BJ (cell line): ENCODE measurements around the gene MVD. TPM values are rescaled to one million over a fixed set of nuclear protein-coding genes. Genes with fewer than 3 reads are reported as not detected.

Source experiments
- CTCF ChIA-PET: fragments of 350-600 bp; formaldehyde crosslinking; extraction: SDS; loops from one replicate; lab custom pipeline; 2021; ENCODE audit warnings: antibody characterized with exemption, inconsistent platforms; lab: Yijun Ruan, JAX
- POLR2A ChIA-PET: fragments of 300-600 bp; sonication (Branson Sonifier 250); formaldehyde crosslinking; extraction: SDS; loops from one replicate; lab custom pipeline; 2021; ENCODE audit warnings: antibody characterized with exemption; lab: Charles Lee
- DNase-seq: peaks from one replicate; pipeline ENCODE4 v3.0.0-alpha.2; 2011; ENCODE audit warnings: low read depth
- H3K27me3 ChIP-seq: 2 replicates; pipeline ENCODE4 v1.6.0; 2011; ENCODE audit warnings: low read length; ENCODE audit not compliant: control insufficient read depth, insufficient read depth
- H3K36me3 ChIP-seq: 2 replicates; pipeline ENCODE4 v1.5.1; 2011; ENCODE audit warnings: low read length; ENCODE audit not compliant: control insufficient read depth, insufficient read depth
- H3K4me3 ChIP-seq: 2 replicates; pipeline ENCODE4 v1.5.1; 2011; ENCODE audit warnings: low read depth, mild to moderate bottlenecking, control low read depth, low read length
- polyA plus RNA-seq: library from polyadenylated mRNA; depleted of rRNA; stranded (reverse); fragments of >200 nt; gene quantifications from 2 replicates; pipeline ENCODE4 v1.2.3, GENCODE V29; 2011
- TF ChIP-seq, protein P1 (sequence below): IDR thresholded peaks from 2 replicates; pipeline ENCODE4 v1.5.1; 2011; ENCODE audit warnings: low read depth, mild to moderate bottlenecking, control low read depth, inconsistent platforms, low read length, moderate library complexity; ENCODE audit not compliant: insufficient read depth

MVD gene
- polyA plus RNA-seq, 1 experiment = 17.4 TPM

DNA sequence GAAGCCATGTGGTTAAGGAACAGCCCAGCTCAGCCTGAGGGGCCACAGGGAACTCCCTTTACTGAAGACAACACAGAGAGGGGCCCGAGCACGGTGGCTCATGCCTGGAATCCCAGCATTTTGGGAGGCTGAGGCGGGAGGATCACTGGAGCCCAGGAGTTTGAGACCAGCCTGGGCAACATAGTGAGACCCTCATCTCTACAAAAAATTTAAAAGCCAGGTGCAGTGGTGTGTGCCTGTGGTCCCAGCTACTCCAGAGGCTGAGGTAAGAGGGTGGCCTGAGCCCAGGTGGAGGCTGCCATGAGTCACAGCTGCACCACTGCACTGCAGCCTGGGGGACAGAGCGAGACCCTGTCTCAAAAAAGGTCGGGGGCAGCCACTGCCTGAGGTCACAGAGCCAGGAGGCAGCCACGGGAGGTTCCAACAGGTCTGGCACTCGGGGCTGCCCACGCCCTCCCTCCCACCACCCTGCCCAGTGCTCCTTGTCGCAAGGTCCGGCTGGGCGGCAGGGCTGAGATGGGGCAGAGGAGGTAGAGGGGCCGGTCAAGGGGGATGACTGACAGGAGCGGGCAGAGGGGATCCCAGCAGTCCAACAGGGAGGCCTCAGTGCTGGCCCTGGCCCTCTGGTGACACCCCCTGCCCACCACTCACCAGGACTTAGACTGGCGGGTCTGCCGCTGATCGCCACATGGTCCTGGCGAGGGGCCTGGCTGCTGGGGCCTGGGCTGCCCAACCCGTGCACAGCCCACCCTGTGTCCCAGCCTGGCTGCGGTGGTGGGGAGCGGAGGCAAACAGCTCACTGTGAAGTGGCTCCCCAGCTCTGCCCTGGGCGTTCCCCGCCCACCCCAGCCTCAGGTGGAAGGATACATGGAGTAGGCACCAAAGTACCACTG is 15.5 kb downstream of the MVD start:
- H3K36me3 ChIP-seq = peaks cover 3% of the 10 kb centered on the region
- ChIA-PET CTCF (no interaction called here), POLR2A (no interaction called here)
- TF ChIP-seq, protein P1, sequence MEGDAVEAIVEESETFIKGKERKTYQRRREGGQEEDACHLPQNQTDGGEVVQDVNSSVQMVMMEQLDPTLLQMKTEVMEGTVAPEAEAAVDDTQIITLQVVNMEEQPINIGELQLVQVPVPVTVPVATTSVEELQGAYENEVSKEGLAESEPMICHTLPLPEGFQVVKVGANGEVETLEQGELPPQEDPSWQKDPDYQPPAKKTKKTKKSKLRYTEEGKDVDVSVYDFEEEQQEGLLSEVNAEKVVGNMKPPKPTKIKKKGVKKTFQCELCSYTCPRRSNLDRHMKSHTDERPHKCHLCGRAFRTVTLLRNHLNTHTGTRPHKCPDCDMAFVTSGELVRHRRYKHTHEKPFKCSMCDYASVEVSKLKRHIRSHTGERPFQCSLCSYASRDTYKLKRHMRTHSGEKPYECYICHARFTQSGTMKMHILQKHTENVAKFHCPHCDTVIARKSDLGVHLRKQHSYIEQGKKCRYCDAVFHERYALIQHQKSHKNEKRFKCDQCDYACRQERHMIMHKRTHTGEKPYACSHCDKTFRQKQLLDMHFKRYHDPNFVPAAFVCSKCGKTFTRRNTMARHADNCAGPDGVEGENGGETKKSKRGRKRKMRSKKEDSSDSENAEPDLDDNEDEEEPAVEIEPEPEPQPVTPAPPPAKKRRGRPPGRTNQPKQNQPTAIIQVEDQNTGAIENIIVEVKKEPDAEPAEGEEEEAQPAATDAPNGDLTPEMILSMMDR = no peak
- no peak overlapping the region for H3K4me3 ChIP-seq
- no peaks in the 10 kb centered on the region for H3K27me3 ChIP-seq
- no peak for DNase-seq

DNA sequence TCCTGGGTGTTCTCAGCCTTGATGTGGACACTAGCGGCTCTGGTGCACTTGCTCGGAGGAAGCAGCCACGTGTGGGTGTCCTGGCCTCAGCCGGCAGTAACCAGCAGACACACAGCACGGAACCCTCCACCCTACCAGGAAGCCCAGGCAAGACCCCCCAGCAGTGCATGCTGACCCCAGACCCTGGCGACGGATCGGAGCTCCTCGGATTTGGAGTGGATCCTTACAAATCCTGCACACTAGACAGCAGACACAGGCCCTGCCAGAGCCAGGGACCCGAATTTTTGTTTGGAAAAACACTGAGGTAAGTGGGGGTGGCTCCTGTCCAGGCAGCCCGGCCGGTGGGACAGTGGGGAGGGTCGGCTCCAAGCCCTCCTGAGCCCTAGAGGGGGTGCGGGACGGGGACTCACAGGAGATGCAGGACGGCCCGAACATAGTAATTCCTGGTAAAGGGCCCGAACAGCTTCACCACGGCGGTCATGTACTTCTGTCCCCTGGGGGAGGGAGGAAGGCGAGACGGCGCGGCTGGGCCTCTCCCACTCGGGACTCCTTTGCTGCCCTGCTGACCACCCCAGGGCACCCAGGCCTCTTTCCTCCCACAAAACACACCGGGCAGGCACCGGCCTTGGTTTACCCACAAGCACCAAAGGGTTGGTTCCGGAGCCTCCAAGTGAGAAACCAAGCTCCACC is 16.4 kb downstream of the MVD start:
- CTCF ChIA-PET = no interaction called here
- no peaks in the 10 kb centered on the region for H3K27me3 ChIP-seq
- TF ChIP-seq, protein P1 = no peak
- H3K36me3 ChIP-seq = peaks cover 3% of the 10 kb centered on the region
- POLR2A ChIA-PET = no interaction called here
- H3K4me3 ChIP-seq = no peak overlapping the region
- DNase-seq = no peak

DNA sequence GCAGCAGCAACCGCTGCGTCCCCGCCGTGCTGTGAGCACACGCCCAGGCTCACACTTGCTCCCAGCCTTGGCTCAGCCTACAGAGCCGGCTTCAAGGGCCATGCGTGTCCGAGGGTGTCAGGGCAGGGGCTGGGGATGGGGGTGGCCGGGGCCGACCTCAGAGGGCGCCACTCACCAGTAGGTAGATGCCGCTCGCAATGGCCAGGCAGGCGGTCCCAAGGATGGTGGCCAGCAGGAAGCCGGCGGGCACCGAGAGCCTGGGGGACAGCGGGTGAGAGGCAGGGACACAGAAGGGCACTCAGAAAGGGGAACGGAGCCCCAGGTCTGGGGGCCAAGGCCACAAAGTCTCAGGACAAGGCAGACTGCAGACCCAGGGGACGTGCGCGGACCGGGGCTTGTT is 16.9 kb downstream of the MVD start:
- Histone ChIP-seq H3K4me3 (no peak overlapping the region), H3K36me3 (peaks cover 3% of the 10 kb centered on the region), H3K27me3 (no peaks in the 10 kb centered on the region; the same call in 1 of the 2 replicates)
- ChIA-PET POLR2A (no interaction called here), CTCF (no interaction called here)
- no peak for DNase-seq
- TF ChIP-seq, protein P1 = no peak

DNA sequence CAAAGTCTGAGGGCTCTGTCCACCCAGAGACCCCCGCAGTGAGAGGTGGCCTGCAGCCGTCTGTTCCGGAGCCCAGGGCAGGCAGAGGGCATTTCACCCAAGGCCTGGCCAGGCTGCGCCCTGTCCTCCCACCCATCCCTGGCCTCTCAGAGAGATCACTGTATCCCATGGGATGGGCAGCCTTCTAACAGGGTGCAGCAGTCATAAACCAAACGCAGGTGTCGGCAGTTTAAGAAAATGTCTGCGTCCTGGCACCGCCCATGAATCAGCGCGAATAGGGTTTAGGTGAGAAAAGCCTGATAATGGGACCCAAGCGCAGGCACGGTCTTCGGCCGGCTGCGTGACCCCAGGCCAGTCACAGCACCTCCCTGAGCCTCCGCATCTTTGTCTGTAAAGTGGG is 17.4 kb downstream of the MVD start:
- Histone ChIP-seq H3K36me3 (peaks cover 3% of the 10 kb centered on the region), H3K27me3 (peaks cover under 1% of the 10 kb centered on the region; the same call in 1 of the 2 replicates), H3K4me3 (no peak overlapping the region)
- CTCF ChIA-PET = no interaction called here
- no peak for DNase-seq
- TF ChIP-seq, protein P1 = no peak
- POLR2A ChIA-PET = no interaction called here

DNA sequence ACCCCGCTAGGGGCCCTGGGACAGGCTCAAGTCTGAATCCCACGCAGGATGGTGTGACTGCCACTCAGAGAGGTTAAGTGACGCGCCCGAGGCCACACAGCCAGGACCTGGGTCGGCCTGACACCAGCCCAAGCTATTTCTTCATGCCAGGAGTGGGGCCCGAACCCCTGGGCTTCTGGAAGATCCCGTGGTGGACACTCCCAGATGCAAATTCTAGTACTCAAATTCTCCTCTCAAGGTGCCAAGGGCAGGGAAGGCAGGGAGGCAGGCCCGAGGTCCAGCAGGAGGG is 19.3 kb downstream of the MVD start:
- CTCF ChIA-PET = no interaction called here
- POLR2A ChIA-PET = no interaction called here
- TF ChIP-seq, protein P1 = no peak

More for the DNA sequence above, 19.3 kb downstream of the MVD start:
- no peak overlapping the region for H3K4me3 ChIP-seq
- DNase-seq = no peak
- peaks cover 3% of the 10 kb centered on the region for H3K36me3 ChIP-seq
- peaks cover 19% of the 10 kb centered on the region for H3K27me3 ChIP-seq
